NCI-H2107 treated with DMSO at 0.1 percent for 48 hours (cell line): Measurements from ENCODE around the gene NDE1.
"Not testable (repeated sequence)": the region's sequence is repeated elsewhere in the genome, so short reads cannot be mapped to it uniquely, and the experiment has no call there.

Source experiments
- DNase-seq: peaks from one replicate; lab custom pipeline; 2025; ENCODE audit not compliant: unreplicated experiment; lab: John Stamatoyannopoulos, UW

The NDE1 gene

DNA sequence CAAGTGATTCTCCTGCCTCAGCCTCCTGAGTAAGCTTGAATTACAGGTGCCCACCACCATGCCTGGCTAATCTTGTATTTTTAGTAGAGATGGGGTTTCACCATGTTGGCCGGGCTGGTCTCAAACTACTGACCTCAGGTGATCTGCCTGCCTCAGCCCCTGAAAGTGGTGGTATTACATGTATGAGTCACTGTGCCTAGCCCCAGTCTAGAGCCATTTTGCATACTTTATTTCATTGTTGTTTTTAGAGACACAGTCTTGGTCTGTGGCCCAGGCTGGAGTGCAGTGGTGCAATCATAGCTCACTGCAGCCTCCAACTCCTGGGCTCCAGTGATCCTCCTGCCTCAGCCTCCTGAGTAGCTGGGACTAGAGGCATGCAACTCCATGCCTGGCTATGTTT lies 42.5 kb downstream of the NDE1 start:
- DNase-seq, result not testable (repeated sequence)

DNA sequence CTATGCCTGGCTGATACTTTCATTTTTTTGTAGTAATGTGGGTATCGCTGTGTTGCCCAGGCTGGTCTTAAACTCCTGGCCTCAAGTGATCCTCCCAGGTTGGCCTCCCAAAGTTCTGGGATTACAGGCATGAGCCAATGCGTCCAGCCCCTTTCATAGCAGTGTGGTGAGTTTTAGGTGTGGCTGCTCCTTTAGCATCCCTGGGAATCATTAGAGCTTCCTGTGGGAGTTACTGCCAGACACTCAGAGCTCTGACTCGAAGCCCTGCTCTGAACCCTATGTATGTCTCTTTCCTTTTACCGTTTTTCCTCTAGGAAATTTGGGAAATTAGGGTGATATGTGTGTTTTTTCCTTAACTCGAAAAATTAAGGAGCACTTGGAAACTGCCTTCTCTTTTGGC lies 44.5 kb downstream of the NDE1 start:
- DNase-seq, result no peak

DNA sequence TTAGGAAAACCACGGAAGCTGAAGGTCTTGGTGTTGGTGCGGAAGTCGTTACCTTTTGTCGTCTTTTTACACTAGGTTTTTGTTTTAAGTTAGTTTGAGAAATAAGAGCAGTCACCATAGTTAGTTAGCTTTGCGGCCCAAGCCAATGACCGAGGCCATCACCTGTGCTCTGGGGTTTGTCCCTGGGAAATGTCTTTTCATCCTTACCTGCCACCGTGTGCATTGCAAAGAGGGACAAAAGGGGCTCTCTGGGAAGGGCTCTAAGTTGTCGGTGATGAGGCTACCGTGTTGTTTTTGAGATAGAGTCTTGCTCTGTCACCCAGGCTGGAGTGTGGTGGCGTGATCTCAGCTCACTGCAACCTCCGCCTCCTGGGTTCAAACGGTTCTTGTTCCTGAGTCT lies 49.8 kb downstream of the NDE1 start:
- DNase-seq, result no peak

DNA sequence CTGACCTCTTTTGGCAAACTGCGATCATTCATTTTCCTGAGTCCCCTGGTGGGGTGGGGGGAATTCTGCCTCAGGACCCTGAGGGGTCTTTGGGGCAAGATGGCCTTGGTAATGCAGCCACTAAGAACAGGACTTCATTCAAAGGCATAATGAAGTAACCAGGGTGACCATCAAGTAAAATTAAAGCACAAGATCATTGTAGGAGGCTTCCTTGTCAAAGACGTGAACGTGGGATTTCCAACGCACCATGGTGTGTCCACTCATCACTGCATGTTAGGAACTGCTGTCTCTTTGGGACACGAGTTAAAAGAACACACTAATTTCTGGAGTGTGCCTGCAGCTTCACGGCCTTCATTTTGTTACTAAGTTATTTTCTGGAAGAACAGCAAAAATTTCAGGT lies 51.3 kb downstream of the NDE1 start:
- DNase-seq, result no peak

DNA sequence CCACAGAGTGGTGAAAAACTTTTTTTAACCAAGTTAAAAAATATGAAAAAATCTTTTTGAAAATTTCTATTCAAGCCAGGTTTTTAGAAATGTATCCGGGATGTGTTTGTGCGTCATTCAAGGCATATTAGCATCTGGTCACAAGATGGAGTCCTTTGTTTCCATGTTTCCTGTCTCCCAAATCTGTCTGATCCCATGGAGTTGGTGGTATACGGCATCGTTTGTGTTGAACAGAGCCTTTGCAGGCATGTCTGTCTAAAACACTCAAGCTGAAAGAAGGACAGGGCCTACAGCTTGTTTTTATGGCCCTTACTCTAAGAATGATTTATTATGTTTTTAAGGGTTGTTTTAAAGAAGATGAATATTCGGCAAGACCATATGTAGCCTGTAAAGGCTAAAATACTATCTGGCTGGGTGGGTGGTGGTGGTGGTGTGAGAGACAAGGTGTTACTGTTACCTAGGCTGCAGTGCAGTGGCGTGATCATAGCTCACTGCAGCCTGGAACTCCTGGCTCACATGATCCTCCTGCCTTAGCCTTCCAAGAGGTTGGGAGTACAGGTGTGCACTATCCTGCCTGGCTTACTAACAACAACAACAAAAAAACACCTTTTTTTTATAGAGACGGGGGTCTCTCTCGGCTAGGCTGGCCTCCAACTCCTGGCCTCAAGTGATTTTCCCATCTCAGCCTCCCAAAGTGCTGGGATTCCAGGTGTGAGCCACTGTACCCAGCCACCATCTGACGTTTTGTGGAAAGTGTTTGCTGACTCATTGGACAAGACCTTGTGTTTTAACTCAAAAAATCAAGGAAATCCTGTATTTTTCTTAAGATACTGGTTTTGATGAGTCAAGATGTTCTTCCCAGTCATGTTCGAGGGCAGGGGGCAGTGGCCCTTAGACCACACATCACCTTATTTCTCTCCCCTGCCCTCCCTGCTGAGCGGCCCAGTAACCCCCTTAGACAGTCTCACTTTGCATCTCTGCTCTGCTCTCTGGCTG lies 52.2 kb downstream of the NDE1 start:
- DNase-seq, result no peak

DNA sequence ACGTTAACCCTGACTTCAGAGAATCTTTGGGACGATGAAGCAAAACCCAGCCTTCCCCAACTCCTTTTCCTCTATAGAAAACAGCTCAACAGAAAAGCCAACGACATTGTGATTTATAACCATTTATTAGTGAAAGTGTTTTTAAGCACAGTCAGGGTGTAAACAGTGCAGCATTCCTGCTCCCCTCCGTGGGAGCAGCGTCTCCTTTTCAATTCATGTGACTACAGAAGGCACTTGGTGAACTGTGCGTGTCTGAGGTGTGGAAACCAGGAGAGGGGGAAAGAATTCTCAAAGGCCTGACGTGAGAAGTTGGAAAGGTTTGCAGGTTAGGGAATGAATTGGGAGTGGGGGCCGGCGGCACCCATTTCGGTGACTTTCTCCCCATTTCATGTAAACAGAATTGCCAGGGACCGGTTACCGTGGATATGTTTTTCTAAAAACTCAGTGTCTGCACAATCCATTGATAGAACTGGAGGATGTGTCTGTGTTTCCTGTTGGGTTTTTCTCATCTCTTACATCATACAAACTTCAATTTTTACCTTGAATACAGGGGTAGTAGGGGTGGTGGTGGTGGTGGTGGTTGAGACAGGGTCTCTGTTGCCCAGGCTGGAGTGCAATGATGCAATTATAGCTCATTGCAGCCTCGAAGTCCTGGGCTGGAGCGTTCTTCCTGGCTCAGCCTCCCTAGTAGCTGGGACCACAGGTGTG lies 53.1 kb downstream of the NDE1 start:
- DNase-seq, result no peak

DNA sequence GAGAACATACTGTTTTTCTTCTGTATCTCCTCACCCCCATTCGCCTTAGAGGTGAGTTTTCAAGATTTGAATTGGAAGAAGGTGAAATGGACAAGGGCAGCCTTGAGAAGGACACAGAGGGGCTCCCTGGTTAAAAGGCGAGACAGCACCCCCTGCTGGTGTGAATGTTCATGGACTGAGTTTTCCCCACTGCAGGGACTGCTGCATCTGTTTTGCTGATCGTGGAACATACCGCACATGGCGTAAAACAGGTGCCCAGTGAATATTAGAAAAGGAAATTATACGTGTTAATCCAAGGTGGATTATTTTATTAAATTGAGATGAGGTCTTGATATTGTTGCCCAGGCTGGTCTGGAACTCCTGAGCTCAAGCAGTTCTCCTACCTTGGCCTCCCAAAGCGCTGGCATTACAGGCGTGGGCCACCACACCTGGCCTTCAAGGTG lies 54.5 kb downstream of the NDE1 start:
- DNase-seq, result peak; percentile 34

DNA sequence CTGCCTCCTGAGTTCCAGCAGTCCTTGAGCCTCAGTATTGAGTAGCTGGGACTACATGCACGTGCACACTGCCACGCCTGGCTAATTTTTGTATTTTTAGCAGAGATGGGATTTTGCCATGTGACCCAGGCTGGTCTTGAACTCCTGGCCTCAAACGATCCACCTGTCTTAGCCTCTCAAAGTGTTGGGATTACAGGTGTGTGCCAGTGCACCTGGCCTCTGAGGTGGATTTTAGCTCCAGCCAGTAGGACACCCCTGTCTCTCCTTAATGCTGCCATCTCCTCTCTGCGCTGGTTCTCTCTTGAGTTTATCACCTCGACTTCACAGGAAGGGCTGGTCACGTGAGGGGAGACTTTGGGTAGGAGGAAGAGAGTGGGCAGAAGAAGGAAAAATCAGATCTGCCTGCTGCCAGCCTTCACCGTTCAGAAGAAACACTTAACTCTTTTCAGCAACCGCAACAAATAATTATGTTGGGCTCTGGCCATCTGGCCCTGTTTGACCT lies 55.1 kb downstream of the NDE1 start:
- DNase-seq, result no peak

DNA sequence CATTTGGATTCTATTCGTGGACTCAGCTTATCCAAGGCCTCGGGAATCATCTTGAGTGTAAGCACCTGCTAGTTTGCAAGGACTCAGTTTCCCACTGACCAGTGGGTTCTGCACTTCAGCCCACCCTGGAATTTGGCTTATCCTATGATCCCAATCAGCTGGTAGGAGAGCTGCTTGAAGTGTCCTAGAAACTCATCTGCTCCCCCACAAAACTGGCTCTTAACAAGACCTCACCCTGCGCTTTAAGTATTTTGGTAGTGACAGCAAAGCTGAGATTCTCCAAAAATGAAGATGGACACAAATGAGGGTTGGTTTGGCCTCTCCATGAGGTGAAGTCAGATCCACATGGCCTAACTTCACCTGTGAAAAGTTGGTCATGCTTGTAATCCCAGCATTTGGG lies 57.3 kb downstream of the NDE1 start:
- DNase-seq, result no peak

DNA sequence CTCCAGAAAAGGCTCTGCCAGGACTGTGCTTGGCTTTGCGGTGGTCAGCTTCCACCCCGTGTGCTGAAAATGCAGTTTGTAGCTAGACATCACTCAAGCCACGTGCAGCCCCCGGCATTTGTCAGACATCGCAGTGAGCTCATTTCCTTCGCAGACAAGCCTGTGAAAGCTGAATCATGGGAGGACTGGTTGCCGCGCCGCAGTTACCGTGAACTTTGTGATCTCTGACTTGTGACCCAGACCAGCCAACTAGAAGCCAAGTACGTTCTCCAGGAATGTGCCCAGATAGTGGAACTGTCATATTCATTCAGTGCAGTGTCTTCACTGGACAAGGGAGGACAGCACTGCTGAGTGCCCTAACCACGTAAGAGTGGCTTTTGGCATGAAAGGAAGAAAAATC lies 58.1 kb downstream of the NDE1 start:
- DNase-seq, result no peak

DNA sequence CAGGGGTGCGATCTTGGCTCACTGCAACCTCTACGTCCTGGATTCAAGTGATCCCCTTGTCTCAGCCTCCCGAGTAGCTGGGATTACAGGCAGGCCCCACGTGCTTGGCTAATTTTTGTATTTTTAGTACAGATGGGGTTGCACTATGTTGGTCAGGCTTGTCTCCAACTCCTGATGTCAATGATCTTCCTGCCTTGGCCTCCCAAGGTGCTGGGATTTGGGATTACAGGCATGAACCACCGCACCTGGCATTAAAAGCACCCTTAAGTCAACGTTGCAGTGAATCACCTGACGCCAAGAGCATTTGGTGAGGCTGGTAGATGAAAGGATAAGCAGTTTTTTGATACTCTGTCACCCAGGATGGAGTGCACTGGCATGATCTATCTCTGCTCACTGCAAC lies 59.0 kb downstream of the NDE1 start:
- DNase-seq, result no peak

DNA sequence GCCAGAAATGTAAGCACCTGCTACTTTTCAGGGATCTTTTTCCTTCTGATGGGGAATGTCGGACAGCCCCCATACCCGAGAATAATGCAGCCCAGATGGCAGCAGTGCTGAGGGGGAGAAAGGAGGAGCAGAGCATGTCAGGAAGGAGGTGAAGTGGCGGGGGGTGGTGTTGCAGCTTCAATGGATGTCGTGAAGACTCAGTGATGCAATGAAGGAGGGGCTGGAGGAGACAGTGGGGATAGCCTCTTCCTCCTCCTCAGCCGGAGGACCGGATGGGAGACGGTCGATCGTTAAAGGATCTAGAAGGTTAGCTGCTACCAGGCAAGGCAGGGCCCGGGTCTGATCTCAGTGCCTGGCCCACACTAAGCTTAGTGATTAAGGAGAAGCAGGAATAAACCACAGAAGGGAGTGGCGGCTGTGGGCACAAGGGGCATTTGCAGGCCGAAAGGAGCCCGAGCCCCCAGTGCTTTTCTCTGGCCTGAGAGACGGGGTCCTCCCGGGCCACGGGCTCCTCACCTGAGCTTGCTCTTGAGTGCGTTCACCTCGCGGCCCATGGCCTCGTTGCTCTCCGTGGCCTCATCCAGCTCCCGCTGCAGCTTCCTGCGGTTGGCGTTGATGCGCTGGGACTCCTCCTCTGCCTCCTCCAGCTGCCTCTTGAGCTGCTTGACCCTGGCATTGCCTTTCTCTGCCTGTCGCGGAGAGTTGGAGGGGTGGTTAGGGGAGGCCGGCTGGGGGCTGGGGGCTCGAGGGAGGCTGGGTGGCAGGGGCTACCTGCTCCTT lies 64.5 kb downstream of the NDE1 start:
- DNase-seq, result no peak

DNA sequence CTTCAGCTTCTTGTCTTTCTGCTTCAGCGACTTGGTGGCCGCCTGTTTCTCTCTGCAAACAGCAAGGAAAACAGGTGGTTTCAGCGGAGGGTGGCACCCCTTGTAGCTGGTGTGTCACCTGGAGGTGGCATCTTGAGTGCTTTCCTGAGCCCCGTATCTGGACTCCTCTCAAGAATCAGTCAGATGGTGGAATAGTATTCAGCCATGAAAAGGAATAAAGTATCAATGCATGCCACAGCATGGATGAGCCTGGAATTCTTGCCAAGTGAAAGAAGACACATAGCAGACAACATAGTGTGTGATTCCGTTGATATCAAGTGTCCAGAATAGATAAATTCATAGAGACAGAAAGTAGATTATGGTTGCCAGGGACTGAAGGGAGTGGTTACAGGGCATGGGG lies 65.2 kb downstream of the NDE1 start:
- no peak for DNase-seq

DNA sequence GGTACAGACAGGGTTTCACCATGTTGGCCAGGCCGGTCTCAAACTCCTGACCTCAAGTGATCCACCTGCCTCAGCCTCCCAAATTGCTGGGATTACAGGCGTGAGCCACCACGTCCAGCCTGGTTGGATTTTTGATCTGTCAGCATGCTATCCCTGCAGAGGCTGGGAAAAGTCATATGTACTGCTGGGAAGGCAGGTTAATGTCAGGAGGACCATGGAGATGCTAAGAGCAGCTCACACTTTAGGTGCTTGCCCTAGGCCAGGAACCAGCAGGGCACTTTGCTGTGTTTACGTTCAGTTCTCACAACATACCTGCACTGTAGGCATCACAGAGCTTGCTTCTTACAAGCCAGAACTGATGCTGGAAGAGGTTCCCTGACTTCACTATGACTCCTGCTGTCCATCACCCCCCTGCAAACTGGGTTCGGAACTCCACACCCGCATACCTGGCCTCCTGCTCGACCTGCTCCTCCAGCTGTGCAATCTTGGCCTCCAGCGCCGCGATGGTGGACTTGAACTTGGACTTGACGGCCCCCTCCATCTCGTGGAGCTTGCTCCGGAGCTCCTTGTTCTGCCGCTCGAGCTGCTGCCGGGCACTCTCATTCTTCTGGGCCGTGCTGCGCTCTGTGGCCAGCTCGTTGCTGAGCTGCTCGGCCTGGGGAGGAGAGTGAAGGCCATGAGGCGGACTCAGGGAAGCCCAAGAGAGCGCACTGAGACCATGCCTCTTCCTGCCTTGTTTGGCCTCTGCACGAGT lies 66.8 kb downstream of the NDE1 start:
- DNase-seq, result no peak

DNA sequence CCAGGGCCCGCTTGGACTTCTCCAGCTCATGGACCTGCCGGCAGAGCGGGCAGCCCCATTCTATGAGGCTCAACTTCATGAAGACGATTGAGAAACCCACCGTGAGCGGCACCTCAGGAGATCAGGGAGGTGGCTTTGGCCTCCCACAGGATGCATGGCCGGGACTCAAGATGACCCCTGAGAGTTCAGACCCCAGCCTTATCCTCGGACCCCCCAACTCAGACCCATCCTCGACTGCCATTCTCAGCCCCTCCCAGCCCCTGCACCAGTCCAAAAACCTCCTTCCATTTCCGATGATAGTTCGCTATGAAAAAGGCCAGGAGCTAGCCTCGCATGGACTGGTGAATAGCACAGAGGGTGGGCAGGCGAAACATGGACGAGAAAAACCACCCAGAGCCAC lies 71.0 kb downstream of the NDE1 start:
- DNase-seq, result no peak

DNA sequence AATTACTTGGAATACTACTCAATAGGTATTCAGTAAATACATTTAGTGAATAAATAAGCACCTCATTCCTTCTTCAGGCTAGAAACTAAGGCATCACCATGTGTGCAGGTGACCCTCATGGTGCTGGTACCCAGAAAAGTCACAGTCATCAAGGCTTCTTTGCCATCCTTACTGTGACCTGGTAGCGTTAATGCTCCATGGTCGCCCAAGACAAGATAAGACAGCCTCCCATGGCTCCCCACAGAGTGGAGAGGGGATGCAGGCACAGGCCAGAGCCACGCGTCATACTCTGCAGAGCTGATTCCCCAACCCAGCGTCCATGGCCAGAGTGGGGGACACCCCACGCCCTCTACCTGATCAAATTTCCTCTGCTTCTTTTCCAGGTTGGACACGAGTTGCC lies 73.8 kb downstream of the NDE1 start:
- no peak for DNase-seq

DNA sequence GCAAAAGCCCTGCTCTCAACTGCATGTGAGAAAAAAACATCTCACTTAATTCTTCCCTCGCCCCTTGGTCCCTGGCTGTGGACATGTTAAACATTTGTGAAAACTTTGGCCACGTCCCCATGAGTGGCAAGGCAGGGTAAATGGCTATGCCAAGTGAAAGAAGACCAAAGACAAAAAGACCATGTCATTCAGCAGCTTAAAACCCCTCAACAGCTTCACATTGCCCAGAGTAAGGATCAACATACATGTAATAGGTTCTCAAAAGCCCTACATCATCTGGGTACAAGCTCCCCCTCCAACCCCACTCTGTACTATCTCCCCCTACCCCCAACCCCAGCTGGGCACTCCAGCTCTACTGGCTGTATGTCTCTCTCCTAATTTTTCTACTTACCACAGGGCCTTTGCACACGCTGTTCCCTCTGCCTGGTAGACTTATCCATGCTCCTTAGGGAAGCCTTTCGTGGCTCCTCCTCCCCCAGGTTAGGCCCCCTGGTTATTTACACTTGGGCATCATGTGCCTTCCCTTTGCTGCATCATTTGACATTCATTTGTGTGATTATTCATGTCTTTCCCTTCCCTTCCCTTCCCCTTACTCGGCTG lies 75.7 kb downstream of the NDE1 start:
- no peak for DNase-seq

DNA sequence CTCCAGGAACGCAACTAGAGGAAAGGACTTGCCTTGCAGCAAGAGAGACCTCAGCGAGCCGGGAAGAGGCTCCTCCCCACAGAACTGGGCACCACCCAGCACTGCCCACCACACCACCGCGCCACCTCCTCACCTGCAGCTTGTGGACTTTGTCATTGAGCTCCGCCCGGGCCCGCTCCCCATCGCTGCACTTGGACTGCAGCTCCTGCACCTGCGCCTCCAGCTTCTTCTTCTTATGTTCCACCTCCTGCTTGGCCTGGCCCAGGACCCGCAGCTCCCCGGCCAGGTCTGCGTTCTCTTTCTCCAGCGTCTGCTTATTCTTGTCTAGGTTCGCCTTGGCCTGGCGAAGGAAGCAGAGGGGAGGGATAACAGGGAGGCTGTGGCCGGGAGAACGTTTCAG lies 76.7 kb downstream of the NDE1 start:
- no peak for DNase-seq

DNA sequence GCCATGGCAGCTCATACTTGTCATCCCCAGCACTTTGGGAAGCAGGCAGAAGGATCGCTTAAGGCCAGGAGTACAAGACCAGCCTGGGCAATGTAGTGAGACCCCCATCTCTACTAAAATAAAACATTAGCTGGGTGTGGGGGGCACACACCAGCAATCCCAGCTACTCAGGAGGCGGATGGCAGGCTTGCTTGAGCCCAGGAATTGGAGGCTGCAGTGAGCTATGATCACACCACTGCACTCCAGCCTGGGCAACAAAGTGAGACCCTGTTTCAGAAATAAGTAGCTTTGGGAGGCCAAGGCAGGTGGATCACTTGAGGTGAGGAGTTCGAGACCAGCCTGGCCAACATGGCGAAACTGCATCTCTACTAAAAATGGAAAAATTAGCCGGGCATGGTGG lies 77.7 kb downstream of the NDE1 start:
- not testable (repeated sequence) for DNase-seq

DNA sequence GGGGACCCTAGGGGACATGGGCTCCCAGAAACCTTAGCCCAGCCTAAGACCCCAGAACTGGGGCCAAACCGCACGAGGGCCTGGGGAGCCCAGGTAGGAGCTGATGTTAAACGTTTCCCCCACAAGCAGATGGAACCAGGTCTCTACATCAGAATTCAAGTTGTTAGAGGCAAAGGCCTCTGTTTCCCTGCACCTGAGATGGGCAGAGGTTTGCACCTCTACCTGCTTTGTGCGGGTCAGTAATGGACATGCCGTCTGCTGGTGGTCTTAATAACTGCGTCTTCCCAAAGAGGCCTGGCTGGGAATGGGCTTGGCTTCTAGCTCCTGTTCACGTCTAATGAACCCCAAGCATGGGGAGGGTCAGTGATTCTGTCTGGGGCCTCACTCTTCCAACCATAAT lies 79.1 kb downstream of the NDE1 start:
- no peak for DNase-seq
